Esophagus squamous epithelium (tissue), 5 donors: Measurements from ENCODE around the gene PCDH9. TPM values are rescaled to one million over a fixed set of nuclear protein-coding genes. Genes with fewer than 3 reads are reported as not detected.

ENCODE experiments used
- DNase-seq: peaks from one replicate; lab custom pipeline; 2025; lab: John Stamatoyannopoulos, UW
- H3K27ac ChIP-seq, 4 donors: fragments of 200-600 bp; sonication (generic); one replicate each; pipeline ENCODE4 v1.5.1; 2016 to 2019; ENCODE audit warnings: mild to moderate bottlenecking in 1 of 4
- H3K27me3 ChIP-seq, 4 donors: fragments of 200-600 bp; sonication (generic); 1 replicate in 3 of 4; 2 replicates in 1 of 4; pipeline versions ENCODE4 v1.5.1 to v1.6.0; 2017 to 2021; ENCODE audit warnings: antibody characterized with exemption in 1 of 4
- H3K36me3 ChIP-seq, 3 donors: fragments of 200-600 bp; sonication (generic); one replicate each; pipeline ENCODE4 v1.5.1; 2016 to 2019
- H3K4me1 ChIP-seq, 3 donors: fragments of 200-600 bp; sonication (generic); one replicate each; pipeline ENCODE4 v1.5.1; 2017 to 2019
- H3K4me3 ChIP-seq, 4 donors: fragments of 200-600 bp; sonication (generic); 1 replicate in 3 of 4; 2 replicates in 1 of 4; pipeline ENCODE4 v1.5.1; 2016 to 2019; ENCODE audit warnings: mild to moderate bottlenecking in 2 of 4, moderate library complexity in 1 of 4
- H3K9me3 ChIP-seq, 3 donors: fragments of 200-600 bp; sonication (generic); one replicate each; pipeline ENCODE4 v1.5.1; 2016 to 2019
- CTCF ChIP-seq, 6 experiments: fragments of 450-650 bp in 4 of 6; fragments of 200-600 bp in 2 of 6; sonication (generic) in 2 of 6; IDR thresholded peaks; one replicate each; pipeline ENCODE4 v1.5.1; 2016 to 2019; ENCODE audit warnings: antibody characterized with exemption in 6 of 6, mild to moderate bottlenecking in 4 of 6, moderate library complexity in 4 of 6
- POLR2A ChIP-seq, 4 donors: fragments of 450-650 bp; IDR thresholded peaks; one replicate each; pipeline ENCODE4 v1.6.1; 2017; ENCODE audit warnings: antibody characterized with exemption in 4 of 4, mild to moderate bottlenecking in 4 of 4, moderate library complexity in 3 of 4
- WGBS, 2 donors: methylation state at CpG; one replicate each; pipeline ENCODE4 v1.1.5; 2018; 5-methylcytosine and 5-hydroxymethylcytosine counted together
- intact Hi-C: fragments of 100-400 bp; cut with DNase I; formaldehyde crosslinking; loops from one replicate; pipeline ENCODE4 v1.15.0; 2022
- total RNA-seq, 4 donors: library from RNA; depleted of rRNA; stranded (reverse); fragments of >200 nt; gene quantifications; one replicate each; pipeline ENCODE4 v1.1.0, GENCODE V29; 2016
- donor health status: DM: yes; HTN: yes; CAD: no.

PCDH9 gene
- total RNA-seq, 4 donors from 2014 or later = 0.04 to 1.9 (median 0.45) TPM

- 41 to 89% methylated on average over 1 of the region's 1 CpG for WGBS, 2 donors
- no peak for TF ChIP-seq CTCF (IDR thresholded peaks at IDR 0.05)
- TF ChIP-seq POLR2A (IDR thresholded peaks at IDR 0.05) = no peak
- intact Hi-C loops = no loop called here
- DNase-seq = no peak
- Histone ChIP-seq H3K27ac (no peak overlapping the region), H3K9me3 (no peaks in the 10 kb centered on the region), H3K36me3 (no peaks in the 10 kb centered on the region), H3K4me3 (no peak overlapping the region), H3K27me3 (no peaks in the 10 kb centered on the region), H3K4me1 (no peaks in the 10 kb centered on the region)
Observed at GRCh38 chr13:66821551-66821950, 408.6 kb downstream of the PCDH9 start.

- H3K27me3 ChIP-seq = no peaks in the 10 kb centered on the region
- no peak for DNase-seq
- H3K9me3 ChIP-seq = no peaks in the 10 kb centered on the region
- TF ChIP-seq POLR2A (IDR thresholded peaks at IDR 0.05) = no peak
- H3K27ac ChIP-seq = no peak overlapping the region
- no peaks in the 10 kb centered on the region for H3K4me1 ChIP-seq
- H3K4me3 ChIP-seq = no peak overlapping the region
- intact Hi-C loops = no loop called here
- H3K36me3 ChIP-seq = no peaks in the 10 kb centered on the region
Observed at GRCh38 chr13:66811455-66811854, 418.7 kb downstream of the PCDH9 start.

- intact Hi-C loops = no loop called here
- no peak for TF ChIP-seq POLR2A (IDR thresholded peaks at IDR 0.05)
- no peak for TF ChIP-seq CTCF (IDR thresholded peaks at IDR 0.05)
- 58 to 70% methylated on average over 1 of the region's 1 CpG for WGBS, 2 donors
- Histone ChIP-seq H3K4me1 (no peaks in the 10 kb centered on the region), H3K4me3 (no peak overlapping the region), H3K9me3 (no peaks in the 10 kb centered on the region), H3K27ac (no peak overlapping the region), H3K27me3 (no peaks in the 10 kb centered on the region), H3K36me3 (no peaks in the 10 kb centered on the region)
- no peak for DNase-seq
Observed at GRCh38 chr13:66809485-66809884, 420.7 kb downstream of the PCDH9 start.

DNA sequence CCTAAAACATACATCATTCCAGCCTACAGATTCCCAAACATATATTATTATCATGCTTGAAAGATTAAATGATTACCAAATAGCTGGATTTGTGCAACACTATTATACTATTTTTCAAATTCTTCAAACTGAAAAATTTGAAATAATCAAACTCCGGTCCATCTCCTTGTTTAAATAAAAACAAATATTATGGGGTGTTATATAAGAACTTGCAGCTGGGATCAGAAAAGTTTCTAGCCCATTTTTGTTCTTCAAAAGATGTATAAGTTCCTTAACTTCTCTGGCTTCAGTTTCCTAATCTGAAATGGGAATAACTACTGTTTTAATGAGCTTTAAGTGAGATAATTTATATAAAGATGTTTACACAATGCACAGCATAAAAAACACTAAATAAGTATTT lies 422.9 kb downstream of the PCDH9 start:
- TF ChIP-seq CTCF (IDR thresholded peaks at IDR 0.05) (no peak), POLR2A (IDR thresholded peaks at IDR 0.05) (no peak)
- Histone ChIP-seq H3K9me3 (no peaks in the 10 kb centered on the region), H3K27ac (no peak overlapping the region), H3K4me1 (no peaks in the 10 kb centered on the region), H3K4me3 (no peak overlapping the region), H3K27me3 (no peaks in the 10 kb centered on the region), H3K36me3 (no peaks in the 10 kb centered on the region)
- WGBS, 2 donors = 78 to 84% methylated on average over 1 of the region's 1 CpG
- no peak for DNase-seq
- intact Hi-C loops = no loop called here

- intact Hi-C loops = no loop called here
Observed at GRCh38 chr13:66805657-66806056, 424.5 kb downstream of the PCDH9 start.

More at GRCh38 chr13:66805657-66806056, 424.5 kb downstream of the PCDH9 start:
- H3K27ac ChIP-seq = no peak overlapping the region
- no peaks in the 10 kb centered on the region for H3K27me3 ChIP-seq
- H3K9me3 ChIP-seq = no peaks in the 10 kb centered on the region
- no peak overlapping the region for H3K4me3 ChIP-seq
- no peak for TF ChIP-seq CTCF (IDR thresholded peaks at IDR 0.05)
- TF ChIP-seq POLR2A (IDR thresholded peaks at IDR 0.05) = no peak
- 44 to 47% methylated on average over 1 of the region's 1 CpG for WGBS, 2 donors
- no peak for DNase-seq
- no peaks in the 10 kb centered on the region for H3K36me3 ChIP-seq
- H3K4me1 ChIP-seq = no peaks in the 10 kb centered on the region
